DND-41 (cell line): ENCODE measurements around the gene SLC16A11.

Experiments used
- ATAC-seq: fragments of 200-7000 bp; cut with Tn5 transposase; 3 replicates; pipeline ENCODE4 v1.9.1; 2021; ENCODE audit warnings: low read depth; ENCODE audit not compliant: insufficient read depth
- DNase-seq: peaks from one replicate; pipeline ENCODE4 v3.0.0-alpha.2; 2020
- H2AFZ ChIP-seq: 2 replicates; pipeline ENCODE4 v1.6.0; 2012; ENCODE audit warnings: low read depth, low read length
- H3K27ac ChIP-seq: 2 replicates; pipeline ENCODE4 v1.5.1; 2012; ENCODE audit warnings: low read length, inconsistent platforms
- H3K27me3 ChIP-seq: fragments of 200-600 bp; sonication (generic); 2 replicates; pipeline ENCODE4 v1.6.0; 2012; ENCODE audit warnings: low read length, mild to moderate bottlenecking, inconsistent platforms; ENCODE audit not compliant: insufficient read depth, poor library complexity
- H3K36me3 ChIP-seq: 2 replicates; pipeline ENCODE4 v1.5.1; 2012; ENCODE audit warnings: low read length, inconsistent platforms; ENCODE audit not compliant: insufficient read depth
- H3K4me1 ChIP-seq: 2 replicates; pipeline ENCODE4 v1.5.1; 2012; ENCODE audit warnings: mild to moderate bottlenecking, low read length; ENCODE audit not compliant: insufficient read depth
- H3K4me2 ChIP-seq: 2 replicates; pipeline ENCODE4 v1.6.0; 2012; ENCODE audit warnings: mild to moderate bottlenecking, moderate library complexity, low read length, inconsistent platforms; ENCODE audit not compliant: insufficient read depth
- H3K4me3 ChIP-seq, 2 experiments: fragments of 200-600 bp in 1 of 2; shearing (Covaris generic) in 1 of 2; 2 replicates each; pipeline ENCODE4 v1.5.1; 2012 to 2016; ENCODE audit warnings: inconsistent platforms in 2 of 2, low read length in 2 of 2, mild to moderate bottlenecking in 2 of 2, low read depth in 1 of 2, moderate library complexity in 1 of 2
- H3K79me2 ChIP-seq: 2 replicates; pipeline ENCODE4 v1.6.0; 2012; ENCODE audit warnings: low read length, inconsistent platforms; ENCODE audit not compliant: insufficient read depth
- H3K9ac ChIP-seq: 2 replicates; pipeline ENCODE4 v1.6.0; 2012; ENCODE audit warnings: low read depth, mild to moderate bottlenecking, inconsistent platforms, low read length, moderate library complexity
- H3K9me3 ChIP-seq: 2 replicates; pipeline ENCODE4 v1.5.1; 2012; ENCODE audit warnings: low read length, moderate library complexity, mild to moderate bottlenecking, inconsistent platforms; ENCODE audit not compliant: insufficient read depth, severe bottlenecking
- H4K20me1 ChIP-seq: 2 replicates; pipeline ENCODE4 v1.6.0; 2012; ENCODE audit warnings: low read length; ENCODE audit not compliant: insufficient read depth
- CTCF ChIP-seq: IDR thresholded peaks from 2 replicates; pipeline ENCODE4 v1.5.1; 2012; ENCODE audit warnings: borderline replicate concordance, low read length, moderate library complexity, mild to moderate bottlenecking; ENCODE audit not compliant: poor library complexity, severe bottlenecking; ENCODE audit errors: extremely low read depth
- EZH2 ChIP-seq: IDR thresholded peaks from 3 replicates; pipeline ENCODE4 v1.6.1; 2012; ENCODE audit warnings: borderline replicate concordance, low read depth, mild to moderate bottlenecking, moderate library complexity, low read length, inconsistent platforms; ENCODE audit not compliant: severe bottlenecking

The SLC16A11 gene

GRCh38 chr17:7080456-7081041 lies 36.7 kb upstream of the SLC16A11 start:
- H3K27me3 ChIP-seq = no peaks in the 10 kb centered on the region
- no peak for TF ChIP-seq CTCF
- no peak for TF ChIP-seq EZH2
- no peaks in the 10 kb centered on the region for H3K36me3 ChIP-seq
- H3K9ac ChIP-seq = no peak overlapping the region
- no peak overlapping the region for H2AFZ ChIP-seq
- no peak overlapping the region for H3K4me2 ChIP-seq
- no peaks in the 10 kb centered on the region for H3K79me2 ChIP-seq
- H4K20me1 ChIP-seq = no peaks in the 10 kb centered on the region
- no peak overlapping the region for H3K27ac ChIP-seq
- ATAC-seq (no peak), DNase-seq (no peak)
- H3K9me3 ChIP-seq = no peaks in the 10 kb centered on the region
- no peaks in the 10 kb centered on the region for H3K4me1 ChIP-seq
- no peak overlapping the region for H3K4me3 ChIP-seq

GRCh38 chr17:7079581-7080455 lies 35.9 kb upstream of the SLC16A11 start, which contains the start of gene CLEC10A:
Gene CLEC10A (minus strand): TSS chr17:7080251. CDS start chr17:7078812, 1,439 bp downstream.
- Histone ChIP-seq H3K27me3 (no peaks in the 10 kb centered on the region), H3K36me3 (no peaks in the 10 kb centered on the region), H2AFZ (no peak within 1 kb of the TSS), H3K4me1 (no peaks in the 10 kb centered on the region), H3K79me2 (no peaks in the 10 kb centered on the region), H4K20me1 (no peaks in the 10 kb centered on the region), H3K4me3 (no peak within 1 kb of the TSS), H3K9me3 (no peaks in the 10 kb centered on the region), H3K4me2 (no peak within 1 kb of the TSS), H3K27ac (no peak within 1 kb of the TSS), H3K9ac (no peak within 1 kb of the TSS)
- TF ChIP-seq CTCF (no peak), EZH2 (no peak)
- DNase-seq (no peak), ATAC-seq (no peak)

GRCh38 chr17:7078711-7079110 lies 34.8 kb upstream of the SLC16A11 start:
- no peaks in the 10 kb centered on the region for H3K36me3 ChIP-seq
- H2AFZ ChIP-seq = no peak overlapping the region
- H3K4me2 ChIP-seq = no peak overlapping the region
- no peaks in the 10 kb centered on the region for H3K79me2 ChIP-seq
- no peak overlapping the region for H3K9ac ChIP-seq
- H3K9me3 ChIP-seq = no peaks in the 10 kb centered on the region
- no peak overlapping the region for H3K27ac ChIP-seq
- ATAC-seq (no peak), DNase-seq (no peak)
- H3K4me1 ChIP-seq = no peaks in the 10 kb centered on the region
- no peak overlapping the region for H3K4me3 ChIP-seq
- no peaks in the 10 kb centered on the region for H3K27me3 ChIP-seq
- no peaks in the 10 kb centered on the region for H4K20me1 ChIP-seq
- TF ChIP-seq CTCF (no peak), EZH2 (no peak)
